Stomach (tissue), 9 donors: ENCODE data around the gene DRICH1. TPM values are rescaled to one million over a fixed set of nuclear protein-coding genes. Genes with fewer than 3 reads are reported as not detected.
"Not testable (repeated sequence)": the region's sequence is repeated elsewhere in the genome, so short reads cannot be mapped to it uniquely, and the experiment has no call there.

Experiments used
- DNase-seq, 2 donors: peaks; one replicate each; pipeline versions ENCODE4 v3.0.0 to v3.0.0-alpha.2; 2013 to 2019
- H3K27ac ChIP-seq, 5 donors: fragments of 200-600 bp in 4 of 5; sonication (generic) in 4 of 5; one replicate each; pipeline ENCODE4 v1.5.1; 2013 to 2019; ENCODE audit warnings: mild to moderate bottlenecking in 1 of 5, moderate library complexity in 1 of 5
- H3K27me3 ChIP-seq, 3 donors: fragments of 200-600 bp; sonication (generic); one replicate each; pipeline ENCODE4 v1.5.1; 2017 to 2019; ENCODE audit warnings: mixed run types in 1 of 3
- H3K36me3 ChIP-seq, 4 donors: fragments of 200-600 bp; sonication (generic); 1 replicate in 3 of 4; 2 replicates in 1 of 4; pipeline ENCODE4 v1.5.1; 2016 to 2019
- H3K4me1 ChIP-seq, 4 donors: fragments of 200-600 bp; sonication (generic); one replicate each; pipeline ENCODE4 v1.5.1; 2016 to 2019
- H3K4me3 ChIP-seq, 4 donors: fragments of 200-600 bp; sonication (generic) in 3 of 4; one replicate each; pipeline ENCODE4 v1.5.1; 2016 to 2019; ENCODE audit warnings: mild to moderate bottlenecking in 1 of 4
- H3K9me3 ChIP-seq, 4 donors: fragments of 200-600 bp; sonication (generic); one replicate each; pipeline ENCODE4 v1.5.1; 2016 to 2019
- CTCF ChIP-seq, 7 experiments: fragments of 450-650 bp in 4 of 7; fragments of 200-600 bp in 3 of 7; sonication (generic) in 3 of 7; IDR thresholded peaks; one replicate each; pipeline ENCODE4 v1.5.1; 2016 to 2019; ENCODE audit warnings: antibody characterized with exemption in 7 of 7, control low read depth in 2 of 7, mild to moderate bottlenecking in 1 of 7
- EP300 ChIP-seq: sonication (generic); formaldehyde crosslinking; IDR thresholded peaks from one replicate; pipeline ENCODE4 v1.6.1; 2017; ENCODE audit warnings: antibody characterized with exemption
- POLR2A ChIP-seq, 4 donors: fragments of 450-650 bp; IDR thresholded peaks; one replicate each; pipeline ENCODE4 v1.6.1; 2016; ENCODE audit warnings: antibody characterized with exemption in 4 of 4, control low read depth in 2 of 4, mild to moderate bottlenecking in 1 of 4, moderate library complexity in 1 of 4
- POLR2AphosphoS5 ChIP-seq, 3 donors: sonication (generic); formaldehyde crosslinking; IDR thresholded peaks; one replicate each; pipeline ENCODE4 v1.6.1; 2016; ENCODE audit warnings: antibody characterized with exemption in 3 of 3
- WGBS, 5 donors: extraction: QIAGEN DNeasy Blood & Tissue Kit in 3 of 5; methylation state at CpG; one replicate each; pipeline versions ENCODE4 v1.1.5 to v1.1.7; 2013 to 2018; 5-methylcytosine and 5-hydroxymethylcytosine counted together
- intact Hi-C: fragments of 100-400 bp; cut with DNase I; formaldehyde crosslinking; loops from one replicate; pipeline ENCODE4 v1.15.1; 2023; ENCODE audit warnings: low total_unique reads
- polyA plus RNA-seq, 3 donors: library from polyadenylated mRNA; stranded (reverse); fragments of 200-250 nt; gene quantifications; one replicate each; pipeline ENCODE4 v1.2.3, GENCODE V29; 2013
- total RNA-seq, 5 donors: library from RNA; depleted of rRNA; stranded (reverse); fragments of >200 nt; gene quantifications; one replicate each; pipeline versions ENCODE4 v1.1.0 to v1.2.3, GENCODE V29; 2014 to 2016
- donor health status: healthy with polysubstance abuse.
- donor health status: Bipolar disorder and iron deficiency.
- donor health status: healthy.

The DRICH1 gene
- total and polyA plus RNA-seq, 8 donors = 0.28 to 49.0 (median 0.93) TPM; not detected in 4

GRCh38 chr22:23604939-23605712 lies 27.0 kb downstream of the DRICH1 start:
- intact Hi-C loops = no loop called here
- Histone ChIP-seq H3K9me3 (no peaks in the 10 kb centered on the region), H3K4me3 (no peak overlapping the region), H3K27ac (no peak overlapping the region), H3K4me1 (no peaks in the 10 kb centered on the region), H3K27me3 (no peaks in the 10 kb centered on the region), H3K36me3 (no peaks in the 10 kb centered on the region)
- no peak for DNase-seq
- TF ChIP-seq EP300 (no peak), CTCF (IDR thresholded peaks at IDR 0.05) (no peak), POLR2A (IDR thresholded peaks at IDR 0.05) (no peak), POLR2AphosphoS5 (IDR thresholded peaks at IDR 0.05) (no peak)
- 54 to 78% (median 65%) methylated on average over 4 to 8 of the region's 8 CpGs for WGBS, 5 donors

- intact Hi-C loops = no loop called here
- no peaks in the 10 kb centered on the region for H3K36me3 ChIP-seq
- TF ChIP-seq POLR2AphosphoS5 (IDR thresholded peaks at IDR 0.05) = no peak
- no peak for TF ChIP-seq POLR2A (IDR thresholded peaks at IDR 0.05)
- TF ChIP-seq CTCF (IDR thresholded peaks at IDR 0.05) = no peak
- TF ChIP-seq EP300 = no peak
- no peaks in the 10 kb centered on the region for H3K27me3 ChIP-seq
- H3K4me1 ChIP-seq = no peaks in the 10 kb centered on the region
- no peak overlapping the region for H3K4me3 ChIP-seq
- H3K27ac ChIP-seq = no peak overlapping the region
- no peaks in the 10 kb centered on the region for H3K9me3 ChIP-seq
- 84 to 93% (median 84%) methylated on average over 4 to 7 of the region's 7 CpGs for WGBS, 5 donors
- no peak for DNase-seq
These were observed 28.9 kb downstream of the DRICH1 start for GRCh38 chr22:23603266-23603665.

GRCh38 chr22:23598805-23599518 lies 33.2 kb downstream of the DRICH1 start:
- H3K27me3 ChIP-seq = no peaks in the 10 kb centered on the region
- H3K9me3 ChIP-seq = no peaks in the 10 kb centered on the region
- H3K4me1 ChIP-seq = no peaks in the 10 kb centered on the region
- no peak overlapping the region for H3K4me3 ChIP-seq
- no peak overlapping the region for H3K27ac ChIP-seq
- intact Hi-C loops = no loop called here
- TF ChIP-seq POLR2A (IDR thresholded peaks at IDR 0.05) (no peak), CTCF (IDR thresholded peaks at IDR 0.05) (no peak), POLR2AphosphoS5 (IDR thresholded peaks at IDR 0.05) (no peak), EP300 (no peak)
- 89 to 94% (median 93%) methylated on average over 9 of the region's 9 CpGs for WGBS, 5 donors
- no peaks in the 10 kb centered on the region for H3K36me3 ChIP-seq
- no peak for DNase-seq

GRCh38 chr22:23597576-23598268 lies 34.4 kb downstream of the DRICH1 start:
- 59 to 84% (median 64%) methylated on average over 4 to 7 of the region's 7 CpGs for WGBS, 5 donors
- DNase-seq, intact Hi-C loops, H3K36me3 ChIP-seq, H3K9me3 ChIP-seq, H3K4me3 ChIP-seq, H3K27me3 ChIP-seq, H3K27ac ChIP-seq, H3K4me1 ChIP-seq: not testable (repeated sequence)

GRCh38 chr22:23595904-23596303 lies 36.2 kb downstream of the DRICH1 start:
- WGBS, 5 donors = 39 to 54% (median 50%) methylated on average over 6 of the region's 6 CpGs
- intact Hi-C loops, H3K4me3 ChIP-seq, H3K9me3 ChIP-seq, H3K36me3 ChIP-seq, H3K4me1 ChIP-seq, DNase-seq, H3K27ac ChIP-seq: not testable (repeated sequence)
- H3K27me3 ChIP-seq = peaks cover 0 to 11% (median 0%) of the 10 kb centered on the region in 3 donors
